ENCODE data around the gene UBQLN1.
"Not testable (repeated sequence)": the region's sequence is repeated elsewhere in the genome, so short reads cannot be mapped to it uniquely, and the experiment has no call there.

UBQLN1 gene

DNA sequence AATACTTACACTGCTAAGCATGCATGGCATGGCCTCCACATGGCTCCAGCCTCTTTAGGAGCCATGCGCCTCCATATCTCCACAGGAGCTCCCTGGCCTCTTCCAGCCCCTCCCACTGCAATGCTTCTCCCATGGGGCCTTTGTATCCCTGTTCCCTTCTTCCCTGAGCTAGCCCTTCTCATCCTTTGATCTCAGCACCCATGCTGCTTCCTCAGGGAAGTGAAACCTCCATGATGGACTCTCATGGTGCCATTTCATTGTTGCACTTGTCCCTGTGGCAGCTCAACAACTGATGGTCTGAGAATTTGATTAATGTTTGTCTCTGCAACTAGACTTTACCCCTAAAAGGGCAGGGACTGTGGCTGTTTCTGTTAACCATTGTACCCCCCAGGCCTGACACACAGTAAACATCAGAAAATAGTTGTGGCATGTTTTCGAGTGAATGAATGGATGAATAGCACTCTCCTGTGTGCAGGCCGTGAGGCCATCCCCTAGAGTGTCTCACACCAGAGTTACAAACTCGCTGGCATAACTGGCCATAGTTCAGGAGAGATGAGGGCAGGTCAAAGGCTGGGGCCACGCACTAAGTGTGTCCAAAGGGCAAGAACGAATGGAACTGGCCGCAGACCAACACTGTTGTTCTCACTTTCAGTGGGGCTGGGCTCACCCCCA, 78.2 kb downstream of the UBQLN1 start:
- DNase-seq: no peak

DNA sequence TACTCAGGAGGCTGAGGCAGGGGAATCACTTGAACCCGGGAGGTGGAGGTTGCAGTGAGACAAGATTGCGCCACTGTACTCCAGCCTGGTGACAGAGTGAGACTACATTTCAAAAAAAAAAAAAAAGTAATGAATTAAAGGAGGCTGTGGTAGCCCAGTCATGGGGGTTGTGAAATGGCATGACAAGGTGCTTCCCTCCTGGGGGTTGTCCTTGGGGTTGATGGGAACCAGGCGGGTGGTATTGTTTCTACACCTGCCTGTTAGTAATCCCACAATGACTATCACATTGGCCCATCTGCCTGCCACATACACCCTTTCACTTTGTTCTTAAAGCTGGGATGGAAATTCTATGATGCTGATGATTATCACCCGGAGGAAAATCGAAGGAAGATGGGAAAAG, 79.2 kb downstream of the UBQLN1 start:
- no peak for DNase-seq

DNA sequence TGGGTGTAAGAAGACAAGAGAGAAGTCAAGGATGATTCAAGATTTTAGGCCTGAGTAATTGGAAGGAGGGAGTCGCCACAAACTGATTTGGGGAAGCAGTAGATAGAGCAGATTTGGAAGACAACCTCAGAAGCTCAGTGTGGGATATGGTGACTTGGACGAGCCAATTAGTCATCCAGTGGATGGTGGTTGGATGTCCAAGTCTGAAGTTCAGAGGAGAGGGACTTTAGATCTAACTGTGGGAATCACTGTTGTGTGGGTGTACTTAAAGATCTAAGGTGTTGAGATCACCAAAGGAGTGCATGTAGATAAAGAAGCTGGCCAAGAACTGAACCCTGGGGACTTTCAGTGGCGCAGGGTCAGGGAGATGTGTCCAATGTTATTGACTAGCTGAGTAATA, 82.6 kb downstream of the UBQLN1 start:
- DNase-seq: no peak

DNA sequence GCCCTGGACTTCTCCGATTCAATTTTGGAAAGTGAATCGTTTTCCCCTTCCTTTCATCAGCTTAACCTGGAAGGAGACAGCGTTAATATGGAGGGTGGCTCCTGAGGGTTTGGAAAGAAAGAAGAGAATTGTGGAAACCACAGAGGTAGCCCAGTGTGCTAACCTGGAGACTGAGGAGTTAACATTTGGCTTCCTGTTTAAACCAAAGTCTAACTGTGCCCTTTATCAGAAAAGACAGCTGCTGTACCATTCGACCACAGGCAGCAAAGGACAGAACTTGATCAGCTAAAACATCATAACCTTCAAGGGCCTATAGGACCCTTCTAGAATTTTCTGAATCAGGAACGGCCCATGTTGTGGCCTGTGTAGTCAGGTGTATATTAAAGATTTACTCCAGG, 84.1 kb downstream of the UBQLN1 start:
- no peak for DNase-seq

DNA sequence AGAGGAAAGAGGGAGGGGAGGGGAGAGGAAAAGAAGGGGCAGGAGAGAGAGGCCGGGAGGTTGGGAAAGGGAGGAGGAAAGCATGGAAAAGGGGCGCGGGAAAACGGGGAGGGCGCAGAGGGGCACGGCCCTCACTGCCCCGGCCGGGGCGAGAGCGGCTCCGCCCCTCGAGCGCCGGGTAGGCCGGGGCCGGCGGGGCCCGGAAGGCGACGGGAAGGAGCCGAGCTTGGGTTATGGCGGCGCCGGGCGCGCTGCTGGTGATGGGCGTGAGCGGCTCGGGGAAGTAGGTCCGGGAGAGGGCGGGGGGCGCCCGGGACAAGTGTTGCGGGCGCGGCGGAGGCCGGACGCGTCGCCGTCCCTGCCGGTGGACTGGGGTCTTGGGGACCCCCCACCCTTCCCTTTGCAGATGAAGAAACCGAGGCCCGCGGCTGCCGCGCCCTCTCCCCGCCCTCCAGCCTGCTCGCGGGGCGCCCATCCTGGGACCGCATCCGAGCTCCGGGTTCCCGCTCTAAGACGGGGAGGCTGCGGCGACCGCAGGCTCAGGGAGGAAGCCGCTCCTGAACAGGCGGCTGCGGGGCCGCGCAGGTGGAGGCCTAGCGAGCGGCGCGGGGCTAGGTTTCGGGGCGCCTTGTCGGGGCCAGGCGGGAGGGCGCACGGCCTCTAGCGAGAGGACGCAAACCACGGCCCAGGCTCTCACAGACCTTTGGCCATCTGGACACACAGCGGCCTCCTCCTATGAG, 84.6 kb downstream of the UBQLN1 start, which contains the start of gene IDNK:
Gene IDNK, plus strand, starts transcription at position 205 of the 740 bp plus-strand sequence. Its CDS starts 29 bp downstream, at position 234.
- peak; percentile 67 for DNase-seq

DNA sequence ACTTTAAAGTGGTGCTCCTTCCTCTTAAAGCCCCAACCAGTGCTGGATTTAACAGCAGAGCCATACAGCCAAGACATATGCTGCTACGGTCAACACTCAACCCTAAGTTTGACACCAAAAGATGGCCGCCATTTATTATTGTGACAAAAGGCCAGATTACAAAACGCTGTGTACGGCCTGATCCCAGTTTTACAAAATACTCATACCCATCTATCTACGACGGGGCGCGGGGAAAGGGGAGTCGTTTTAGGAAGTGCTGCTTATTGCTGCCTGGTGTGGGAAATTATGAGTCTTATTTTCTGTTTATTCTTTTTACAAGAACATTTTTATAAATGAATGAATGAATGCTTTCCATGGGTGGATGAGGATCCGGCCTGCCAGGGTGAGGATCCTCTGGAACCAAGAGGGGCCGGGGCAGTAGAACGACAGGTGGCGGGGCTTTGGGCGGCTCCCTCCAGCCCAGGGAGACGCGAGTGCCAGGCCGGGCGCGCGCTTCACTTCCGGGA, 85.3 kb downstream of the UBQLN1 start:
- DNase-seq: no peak

DNA sequence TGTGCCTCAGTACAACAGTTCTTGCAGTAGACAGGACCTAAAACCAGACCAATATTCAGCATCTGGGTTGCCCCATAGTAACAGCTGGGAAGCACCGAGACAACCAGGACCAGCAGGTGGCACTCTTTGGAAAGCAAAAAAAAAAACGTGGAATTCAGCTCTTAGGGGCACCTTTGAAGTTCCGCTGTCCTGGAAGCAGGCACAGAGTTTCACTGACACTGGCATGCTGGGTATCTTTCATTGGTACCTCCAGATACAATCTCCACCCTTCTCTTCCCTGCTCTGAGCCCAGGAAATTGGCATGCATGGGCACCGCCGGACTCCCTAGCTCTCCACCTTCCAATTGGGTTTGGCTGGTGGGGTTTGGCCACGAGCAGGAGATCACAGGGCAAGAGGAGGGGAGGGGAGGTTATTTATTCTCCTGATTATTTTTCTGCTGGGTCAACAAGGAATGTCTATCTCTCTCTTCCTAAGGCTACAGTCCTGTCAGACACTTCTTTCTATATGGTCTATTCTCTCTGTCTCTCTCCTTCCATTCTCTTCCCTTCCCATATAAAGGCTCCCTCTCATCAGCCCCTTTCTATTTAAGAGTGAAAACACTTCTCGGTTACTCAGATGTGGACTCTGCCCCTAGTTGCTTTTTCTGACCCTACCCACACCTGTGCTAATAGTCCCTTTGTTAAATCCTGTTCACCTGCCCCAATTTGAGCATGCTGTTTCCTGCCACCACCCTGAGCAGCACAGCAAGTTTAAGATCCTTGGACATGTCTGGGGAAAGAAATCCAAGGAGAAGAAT, 86.7 kb downstream of the UBQLN1 start:
- DNase-seq: peak; percentile 35

DNA sequence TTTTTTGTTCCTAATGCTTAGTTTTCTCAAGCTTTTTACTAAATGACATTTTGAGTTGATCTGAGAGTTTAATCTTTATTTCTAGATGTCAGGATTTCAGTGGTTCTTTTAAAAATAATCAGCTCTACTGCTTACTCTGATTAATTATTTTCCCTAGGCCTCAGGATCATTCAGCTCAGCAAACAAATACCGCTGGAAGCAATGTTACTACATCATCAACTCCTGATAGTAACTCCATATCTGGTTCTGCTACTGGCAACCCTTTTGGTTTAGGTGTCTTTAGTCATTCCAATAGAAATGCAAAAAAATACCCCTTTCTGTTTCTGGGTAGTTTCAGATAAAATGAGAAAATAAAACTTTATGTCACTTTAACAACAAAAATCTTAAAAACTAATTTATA, 90.5 kb downstream of the UBQLN1 start:
- DNase-seq: no peak

DNA sequence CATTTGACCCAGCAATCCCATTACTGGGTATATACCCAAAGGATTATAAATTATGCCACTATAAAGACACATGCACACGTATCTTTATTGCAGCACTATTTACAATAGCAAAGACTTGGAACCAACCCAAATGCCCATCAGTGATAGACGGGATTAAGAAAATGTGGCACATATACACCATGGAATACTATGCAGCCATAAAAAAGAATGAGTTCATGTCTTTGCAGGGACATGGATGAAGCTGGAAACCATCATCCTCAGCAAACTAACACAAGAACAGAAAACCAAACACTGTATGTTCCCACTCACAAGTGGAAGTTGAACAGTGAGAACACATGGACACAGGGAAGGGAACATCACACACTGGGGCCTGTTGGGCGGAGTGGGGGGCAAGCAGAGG, 94.5 kb downstream of the UBQLN1 start:
- not testable (repeated sequence) for DNase-seq
